HL-60 (cell line): Measurements from ENCODE around the gene CDNF.

Experiments used
- DNase-seq, 2 experiments: peaks; one replicate each; pipeline ENCODE4 v3.0.0-alpha.2; 2010 to 2020; ENCODE audit warnings: low read depth in 1 of 2, low spot score in 1 of 2
- H3K27ac ChIP-seq: fragments of 250-450 bp; sonication (Bioruptor Pico); replicated peaks from 2 replicates; pipeline ENCODE4 v1.5.1; 2020; ENCODE audit warnings: mild to moderate bottlenecking, moderate library complexity
- H3K27me3 ChIP-seq: fragments of 250-450 bp; sonication (Bioruptor Pico); 2 replicates; pipeline ENCODE4 v1.5.1; 2021; ENCODE audit warnings: mild to moderate bottlenecking, moderate library complexity; ENCODE audit not compliant: insufficient read depth, poor library complexity, severe bottlenecking
- H3K4me3 ChIP-seq: replicated peaks from 2 replicates; pipeline ENCODE4 v1.5.1; 2011; ENCODE audit warnings: mild to moderate bottlenecking, control low read depth, low read length; ENCODE audit not compliant: insufficient read depth
- GABPA ChIP-seq: IDR thresholded peaks from 2 replicates; pipeline ENCODE4 v1.6.1; 2012; ENCODE audit warnings: low read depth
- POLR2AphosphoS5 ChIP-seq: IDR thresholded peaks from 2 replicates; pipeline ENCODE4 v1.6.1; 2012; ENCODE audit warnings: low read depth
- REST ChIP-seq: IDR thresholded peaks from 2 replicates; pipeline ENCODE4 v1.6.1; 2012; ENCODE audit warnings: low read depth; ENCODE audit not compliant: insufficient replicate concordance
- SPI1 ChIP-seq: IDR thresholded peaks from 2 replicates; pipeline ENCODE4 v1.6.1; 2012; ENCODE audit warnings: low read depth, mild to moderate bottlenecking, borderline replicate concordance
- TF ChIP-seq, protein P1 (sequence below): IDR thresholded peaks from one replicate; pipeline ENCODE4 v1.5.1; 2011; ENCODE audit warnings: low read length, control low read depth, inconsistent platforms; ENCODE audit not compliant: insufficient read depth

The CDNF gene

GRCh38 chr10:14776546-14776945, 61.3 kb downstream of the CDNF start:
- no peak for DNase-seq
- H3K27me3 ChIP-seq = no peaks in the 10 kb centered on the region
- no peak overlapping the region for H3K27ac ChIP-seq
- TF ChIP-seq, protein P1, sequence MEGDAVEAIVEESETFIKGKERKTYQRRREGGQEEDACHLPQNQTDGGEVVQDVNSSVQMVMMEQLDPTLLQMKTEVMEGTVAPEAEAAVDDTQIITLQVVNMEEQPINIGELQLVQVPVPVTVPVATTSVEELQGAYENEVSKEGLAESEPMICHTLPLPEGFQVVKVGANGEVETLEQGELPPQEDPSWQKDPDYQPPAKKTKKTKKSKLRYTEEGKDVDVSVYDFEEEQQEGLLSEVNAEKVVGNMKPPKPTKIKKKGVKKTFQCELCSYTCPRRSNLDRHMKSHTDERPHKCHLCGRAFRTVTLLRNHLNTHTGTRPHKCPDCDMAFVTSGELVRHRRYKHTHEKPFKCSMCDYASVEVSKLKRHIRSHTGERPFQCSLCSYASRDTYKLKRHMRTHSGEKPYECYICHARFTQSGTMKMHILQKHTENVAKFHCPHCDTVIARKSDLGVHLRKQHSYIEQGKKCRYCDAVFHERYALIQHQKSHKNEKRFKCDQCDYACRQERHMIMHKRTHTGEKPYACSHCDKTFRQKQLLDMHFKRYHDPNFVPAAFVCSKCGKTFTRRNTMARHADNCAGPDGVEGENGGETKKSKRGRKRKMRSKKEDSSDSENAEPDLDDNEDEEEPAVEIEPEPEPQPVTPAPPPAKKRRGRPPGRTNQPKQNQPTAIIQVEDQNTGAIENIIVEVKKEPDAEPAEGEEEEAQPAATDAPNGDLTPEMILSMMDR = no peak
- TF ChIP-seq SPI1 (no peak), POLR2AphosphoS5 (no peak), GABPA (no peak), REST (no peak)
- H3K4me3 ChIP-seq = no peak overlapping the region

DNA sequence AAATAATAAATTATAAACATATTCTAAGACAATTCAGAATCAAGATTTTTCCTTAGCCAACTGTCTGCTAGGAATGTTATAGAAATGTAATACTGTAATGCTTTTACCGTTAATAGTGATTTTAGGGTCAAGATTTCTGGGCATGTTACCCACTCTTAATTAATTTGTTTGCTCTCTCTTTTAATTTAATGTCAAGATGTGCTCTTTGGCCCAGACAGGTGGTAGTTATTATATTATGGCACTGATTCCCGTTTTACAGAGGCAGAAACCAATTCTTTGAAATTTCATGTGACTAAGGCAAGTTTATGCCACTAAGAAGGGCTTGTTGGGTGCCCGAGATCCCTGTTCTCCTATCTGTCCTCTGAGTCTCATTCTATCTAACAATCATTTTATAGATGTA, 62.2 kb downstream of the CDNF start:
- no peak overlapping the region for H3K4me3 ChIP-seq
- TF ChIP-seq, protein P1 = no peak
- no peak for TF ChIP-seq POLR2AphosphoS5
- TF ChIP-seq REST = no peak
- TF ChIP-seq SPI1 = no peak
- no peak for TF ChIP-seq GABPA
- H3K27me3 ChIP-seq = no peaks in the 10 kb centered on the region
- DNase-seq = no peak
- H3K27ac ChIP-seq = no peak overlapping the region

DNA sequence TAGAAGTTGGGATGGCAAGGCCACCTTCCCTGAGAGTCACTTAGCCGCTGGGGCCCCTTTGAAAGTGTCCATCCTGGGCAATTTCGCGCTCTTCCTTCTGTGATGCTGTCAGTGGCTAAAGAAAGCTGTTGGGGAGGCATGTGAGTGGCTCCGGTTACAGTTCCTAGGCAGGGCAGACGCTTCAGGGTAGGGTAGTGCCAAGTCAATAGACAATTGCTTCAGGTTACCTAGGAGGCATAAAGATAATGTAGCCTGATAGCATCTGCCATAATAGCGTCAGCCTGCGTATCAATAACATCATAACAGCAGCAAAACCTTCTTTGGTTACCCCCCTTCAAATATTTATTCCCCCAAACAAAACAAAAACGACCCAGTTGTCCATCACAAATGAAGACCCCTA, 63.0 kb downstream of the CDNF start, which contains the start of gene FAM107B:
Gene FAM107B (minus strand): TSS at position 101 of the 400 bp plus-strand sequence. CDS start 234 bp downstream, outside the sequence.
- no peak for DNase-seq
- no peak within 1 kb of the TSS for H3K27ac ChIP-seq
- H3K4me3 ChIP-seq = no peak within 1 kb of the TSS
- TF ChIP-seq, protein P1 = no peak
- TF ChIP-seq GABPA = no peak
- no peak for TF ChIP-seq POLR2AphosphoS5
- TF ChIP-seq SPI1 = no peak
- TF ChIP-seq REST = no peak
- no peaks in the 10 kb centered on the region for H3K27me3 ChIP-seq
